Glomerular endothelial cell (primary cell): ENCODE data around the gene TTC39C. TPM values are rescaled to one million over a fixed set of nuclear protein-coding genes. Genes with fewer than 3 reads are reported as not detected.
"Not testable (repeated sequence)": the region's sequence is repeated elsewhere in the genome, so short reads cannot be mapped to it uniquely, and the experiment has no call there.

Experiments
- DNase-seq: peaks from one replicate; pipeline ENCODE4 v3.0.0-alpha.2; 2011; ENCODE audit warnings: low read depth, low spot score; ENCODE audit errors: extremely low read depth
- total RNA-seq: library from RNA; depleted of rRNA; stranded (reverse); fragments of >200 nt; gene quantifications from 2 replicates; pipeline ENCODE4 v1.2.3, GENCODE V29; 2015

TTC39C gene
- total RNA-seq, 1 donor from 2014 or later = 2.3 TPM

DNA sequence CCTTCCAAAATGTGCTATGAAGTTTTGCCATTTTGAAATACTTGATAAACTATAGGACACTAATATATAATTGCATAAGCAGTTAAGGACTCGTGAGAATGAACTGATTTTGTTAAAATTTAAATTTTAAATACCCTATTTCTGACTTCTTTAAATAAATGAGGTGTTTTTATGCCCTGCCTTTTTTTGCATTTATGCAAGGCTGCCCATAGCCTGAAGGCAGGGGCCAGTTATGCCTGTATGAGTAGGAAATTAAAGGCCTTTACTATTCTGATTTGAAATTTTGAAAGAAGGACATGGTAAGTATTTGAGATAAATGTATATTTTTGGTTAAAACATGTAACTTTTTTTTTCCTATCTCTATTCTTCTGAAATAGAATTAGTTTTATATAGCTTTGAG, 33.7 kb downstream of the TTC39C start:
- no peak for DNase-seq

DNA sequence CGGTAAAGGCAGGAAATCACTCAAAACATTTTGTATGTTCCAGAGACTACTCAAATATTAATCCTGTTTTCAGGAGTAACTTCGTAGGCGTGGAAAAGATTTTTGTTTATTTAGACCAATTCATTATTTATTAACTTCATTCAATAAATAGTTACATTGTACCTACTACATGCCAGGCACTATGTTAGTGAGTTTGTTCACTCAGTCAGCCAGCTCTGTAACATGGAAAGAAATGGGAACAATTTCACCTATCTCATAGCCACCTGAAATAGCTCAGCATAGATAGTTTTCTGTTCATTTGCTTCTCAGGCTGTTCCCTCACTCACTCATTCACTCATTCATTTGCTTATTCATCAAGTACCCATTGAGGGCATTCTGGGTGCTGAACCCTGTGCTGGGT, 34.6 kb downstream of the TTC39C start:
- DNase-seq = no peak

DNA sequence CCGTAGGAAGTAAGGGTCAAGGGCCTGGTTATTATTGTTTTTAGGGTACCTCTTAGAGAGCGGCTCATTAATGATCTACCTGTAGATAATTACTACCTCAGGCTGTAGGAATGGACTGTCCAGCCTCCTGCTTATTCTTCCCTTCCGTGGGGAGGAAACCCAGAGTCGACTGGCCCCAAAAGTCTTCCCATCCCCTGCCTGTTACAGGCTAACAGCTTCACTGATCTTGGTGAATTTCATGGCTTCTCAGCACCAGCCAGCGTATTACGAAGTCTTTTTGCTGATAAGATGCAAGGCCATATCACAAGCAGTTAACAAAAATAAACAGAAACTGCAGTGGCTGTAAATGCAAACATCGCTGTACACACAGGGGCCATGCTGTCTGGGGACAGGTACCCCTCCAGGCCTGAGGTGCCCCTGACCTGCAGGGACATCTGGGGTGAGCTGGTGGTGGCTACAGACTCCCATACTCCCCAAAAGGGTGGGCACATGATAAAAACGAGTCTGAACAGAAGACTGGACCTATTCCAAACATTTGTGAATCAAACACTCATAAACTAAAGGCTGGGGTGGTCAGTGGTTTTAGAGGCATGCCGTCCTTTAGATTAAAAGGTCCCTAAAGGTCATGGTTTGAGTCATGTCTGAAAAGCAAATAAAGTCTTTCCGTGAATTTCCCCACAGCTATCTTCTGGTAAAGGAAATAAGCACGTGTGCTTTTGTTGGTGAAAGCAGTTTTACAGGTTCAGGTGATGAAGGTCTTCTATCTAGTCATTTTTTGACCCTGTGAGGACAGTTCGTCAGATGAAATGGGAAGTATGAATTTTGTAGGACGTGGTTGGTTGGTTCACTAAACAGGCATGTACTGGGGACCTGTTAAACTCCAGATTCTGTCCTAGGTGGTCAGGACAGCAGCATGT, 36.7 kb downstream of the TTC39C start:
- no peak for DNase-seq

DNA sequence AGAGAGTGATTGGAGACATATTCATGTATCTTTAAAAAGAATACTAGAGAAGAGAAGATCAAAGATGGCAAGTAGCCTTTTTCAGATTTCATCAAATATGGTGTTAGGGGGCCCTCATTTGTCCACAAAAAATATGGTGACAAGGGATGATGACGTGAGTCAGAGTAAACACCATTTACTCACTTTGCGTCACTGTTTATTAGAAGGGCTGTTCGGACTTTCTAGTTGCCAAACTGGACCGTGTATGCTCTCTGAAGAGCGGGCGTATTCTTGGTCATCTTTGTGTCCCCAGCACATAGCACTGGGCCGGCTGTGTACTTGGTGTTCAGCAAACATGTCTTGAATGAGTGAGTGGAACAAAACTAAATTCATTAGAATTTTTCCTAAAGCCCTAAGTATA, 37.5 kb downstream of the TTC39C start:
- DNase-seq = no peak

DNA sequence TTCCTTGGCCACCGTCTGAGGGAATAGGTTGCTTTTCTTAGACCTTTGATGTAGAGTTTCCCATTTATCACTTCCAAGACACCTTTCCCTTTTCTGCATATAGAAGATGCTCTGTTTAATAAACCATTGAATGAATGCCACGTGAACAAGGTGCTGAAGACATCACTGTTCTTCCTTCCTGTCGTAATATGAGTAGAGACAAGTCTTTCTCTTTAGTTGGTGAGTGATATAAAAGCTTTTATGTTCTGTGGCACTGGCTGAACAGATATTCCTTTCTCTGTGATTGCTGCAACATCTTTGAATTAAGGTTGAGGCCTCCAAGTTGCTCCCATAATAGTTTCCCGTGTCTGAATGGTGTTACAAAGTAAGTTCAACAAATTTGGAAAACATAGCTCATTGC, 38.7 kb downstream of the TTC39C start:
- no peak for DNase-seq

DNA sequence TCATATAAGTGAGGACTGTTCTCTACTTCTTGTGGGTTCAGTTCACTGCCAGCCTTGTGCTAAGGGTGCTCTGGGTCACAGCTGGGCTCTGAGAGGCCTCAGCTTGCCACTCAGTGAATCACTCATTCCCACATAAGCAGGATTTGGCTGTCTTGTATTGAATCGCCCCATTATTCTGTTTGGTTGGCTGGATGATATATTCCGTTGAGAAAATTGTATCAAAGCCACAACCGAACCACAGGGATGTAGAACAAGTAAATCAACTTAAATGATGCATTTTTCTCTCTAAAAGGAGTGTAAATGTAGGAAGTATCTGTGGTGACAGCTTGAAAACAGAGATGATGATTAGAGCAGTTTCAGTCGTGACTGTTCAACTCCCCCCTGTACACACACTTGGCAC, 39.6 kb downstream of the TTC39C start:
- no peak for DNase-seq

DNA sequence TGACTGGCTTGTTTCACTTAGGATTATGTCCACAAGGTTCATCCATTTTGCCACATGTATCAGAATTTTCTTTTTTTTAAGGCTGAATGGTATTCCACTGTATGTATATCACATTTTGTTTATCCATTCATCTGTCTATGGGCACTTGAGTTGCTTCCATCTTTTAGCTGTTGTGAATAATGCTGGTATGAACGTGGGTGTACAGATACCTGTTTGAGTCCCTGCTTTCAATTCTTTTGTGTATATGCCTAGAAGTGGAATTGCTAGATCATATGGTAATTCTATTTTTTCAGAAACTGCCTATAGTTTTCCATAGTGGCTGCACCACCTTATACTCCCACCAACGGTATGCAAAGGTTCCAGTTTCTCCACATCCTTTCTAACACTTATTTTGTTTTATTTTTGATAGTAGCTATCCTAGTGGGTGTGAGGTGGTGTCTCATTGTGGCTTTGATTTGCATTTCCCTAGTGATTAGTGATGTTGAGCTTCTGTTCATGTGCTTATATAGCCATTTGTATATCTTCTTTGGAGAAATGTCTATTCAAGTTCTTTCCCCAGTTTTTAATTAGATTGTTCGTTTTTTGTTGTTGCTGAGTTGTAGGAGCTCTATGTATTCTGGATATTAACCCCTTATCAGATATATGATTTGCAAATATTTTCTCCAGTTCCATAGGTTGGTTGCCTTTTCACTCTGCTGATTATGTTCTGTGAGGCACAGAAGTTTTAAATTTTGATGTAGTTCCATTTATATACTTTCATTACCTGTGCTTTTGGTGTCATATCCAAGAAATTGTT, 40.7 kb downstream of the TTC39C start:
- DNase-seq = no peak

DNA sequence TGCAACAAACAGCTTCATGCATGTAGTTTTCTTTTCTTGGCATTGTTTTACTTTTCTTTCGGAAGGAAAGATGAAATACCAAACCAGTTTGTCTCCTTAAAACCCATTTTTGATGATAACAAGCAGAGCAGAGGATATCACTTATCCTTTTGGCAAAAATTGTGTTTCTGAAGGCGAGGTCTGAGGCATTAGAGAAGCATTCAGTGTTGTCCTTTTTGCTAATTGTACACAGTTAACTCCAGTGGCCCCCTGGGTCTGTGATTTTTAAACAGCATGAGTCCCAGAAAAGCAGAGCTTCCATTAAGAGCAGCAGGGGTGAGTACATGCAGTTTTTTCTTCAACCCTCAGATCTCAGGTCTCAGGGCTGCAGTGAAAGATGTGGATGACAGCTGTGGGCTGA, 41.3 kb downstream of the TTC39C start:
- no peak for DNase-seq

DNA sequence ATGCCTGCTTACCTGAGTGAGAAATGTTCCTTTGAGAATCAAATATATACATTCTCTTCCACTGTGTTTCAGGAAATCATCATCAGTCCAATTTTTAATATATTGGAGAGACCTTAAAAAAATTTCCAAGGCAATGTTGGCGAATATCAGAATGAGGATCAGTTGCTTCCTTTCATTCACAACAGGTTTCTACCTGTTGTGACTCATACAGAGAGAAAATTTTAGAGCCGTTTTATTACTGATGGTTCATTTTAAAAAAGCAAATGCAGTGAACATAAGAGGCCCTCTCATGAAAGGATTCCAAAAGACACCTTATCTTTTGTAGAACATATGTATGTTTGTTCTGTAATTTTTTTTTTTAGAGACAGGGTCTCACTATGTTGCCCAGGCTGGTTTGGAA, 42.0 kb downstream of the TTC39C start:
- no peak for DNase-seq

DNA sequence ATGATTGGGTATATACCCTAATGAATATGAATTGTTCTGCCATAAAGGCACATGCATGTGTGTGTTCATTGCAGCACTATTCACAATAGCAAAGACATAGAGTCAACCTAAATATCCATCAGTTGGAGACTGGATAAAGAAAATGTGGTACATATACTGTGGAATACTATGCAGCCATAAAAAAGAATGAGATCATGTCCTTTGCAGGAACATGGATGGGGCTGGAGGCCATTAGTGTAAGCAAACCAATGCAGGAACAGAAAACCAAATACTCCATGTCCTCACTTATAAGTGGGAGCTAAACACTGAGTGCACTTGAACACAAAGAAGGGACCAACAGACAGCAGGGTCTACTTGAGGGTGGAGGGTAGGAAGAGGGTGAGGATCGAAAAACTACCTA, 43.2 kb downstream of the TTC39C start:
- no peak for DNase-seq

DNA sequence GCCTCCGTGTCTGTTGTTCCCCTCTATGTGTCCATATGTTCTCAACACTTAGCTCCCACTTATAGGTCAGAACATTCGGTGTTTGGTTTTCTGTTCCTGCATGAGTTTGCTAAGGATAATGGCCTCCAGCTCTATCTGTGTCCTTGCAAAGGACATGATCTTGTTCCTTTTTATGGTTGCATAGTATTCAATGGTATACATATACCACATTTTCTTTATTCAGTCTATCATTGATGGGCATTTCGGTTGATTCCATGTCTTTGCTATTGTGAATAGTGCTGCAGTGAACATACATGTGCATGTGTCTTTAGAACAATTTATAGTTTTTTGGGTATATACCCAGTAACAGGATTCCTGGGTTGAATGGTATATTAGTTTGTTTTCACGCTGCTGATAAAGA, 44.8 kb downstream of the TTC39C start:
- not testable (repeated sequence) for DNase-seq

DNA sequence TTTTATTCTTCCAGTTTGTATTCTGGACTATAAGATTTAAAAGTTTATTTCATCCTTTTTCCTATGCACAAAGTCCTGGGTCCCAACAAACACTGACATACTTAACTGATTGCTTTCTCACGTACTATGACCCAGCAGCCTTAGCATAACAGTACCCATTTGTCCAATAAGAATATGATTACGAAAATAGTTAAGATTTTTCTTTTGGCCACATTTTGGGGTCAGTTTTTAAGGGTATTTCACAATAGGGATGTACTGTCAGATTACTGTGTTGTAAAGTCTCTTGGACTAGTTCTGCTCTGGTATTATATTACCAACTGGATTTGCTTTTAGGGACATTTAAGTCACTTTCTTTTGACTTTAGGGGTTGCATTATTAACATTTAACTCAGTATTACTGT, 46.1 kb downstream of the TTC39C start:
- DNase-seq = no peak

DNA sequence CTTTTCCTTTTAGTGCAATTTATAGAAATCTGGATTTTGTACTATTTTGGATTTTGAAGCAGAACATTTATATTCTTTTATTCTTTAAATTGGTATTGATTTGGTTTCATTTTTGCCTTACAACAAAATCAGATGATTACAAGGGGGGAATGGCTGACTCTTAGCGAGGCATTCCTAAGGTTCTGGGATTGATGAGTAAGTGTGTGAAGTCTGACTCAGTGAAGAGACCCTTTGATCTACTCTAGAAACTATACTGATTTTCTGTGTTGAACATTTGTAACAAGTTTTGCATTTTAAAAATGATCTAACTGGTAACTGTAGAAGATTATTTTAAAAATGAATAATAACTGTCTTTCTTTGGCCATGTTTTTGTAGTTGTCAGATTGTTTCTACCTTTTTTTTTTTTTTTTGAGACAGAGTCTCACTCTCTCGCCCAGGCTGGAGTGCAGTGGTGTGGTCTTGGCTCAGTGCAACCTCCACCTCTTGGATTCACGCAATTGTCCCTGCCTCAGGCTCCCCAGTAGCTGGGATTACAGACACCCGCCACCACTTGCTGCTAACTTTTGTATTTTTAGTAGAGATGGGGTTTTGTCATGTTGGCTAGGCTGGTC, 48.7 kb downstream of the TTC39C start:
- no peak for DNase-seq

DNA sequence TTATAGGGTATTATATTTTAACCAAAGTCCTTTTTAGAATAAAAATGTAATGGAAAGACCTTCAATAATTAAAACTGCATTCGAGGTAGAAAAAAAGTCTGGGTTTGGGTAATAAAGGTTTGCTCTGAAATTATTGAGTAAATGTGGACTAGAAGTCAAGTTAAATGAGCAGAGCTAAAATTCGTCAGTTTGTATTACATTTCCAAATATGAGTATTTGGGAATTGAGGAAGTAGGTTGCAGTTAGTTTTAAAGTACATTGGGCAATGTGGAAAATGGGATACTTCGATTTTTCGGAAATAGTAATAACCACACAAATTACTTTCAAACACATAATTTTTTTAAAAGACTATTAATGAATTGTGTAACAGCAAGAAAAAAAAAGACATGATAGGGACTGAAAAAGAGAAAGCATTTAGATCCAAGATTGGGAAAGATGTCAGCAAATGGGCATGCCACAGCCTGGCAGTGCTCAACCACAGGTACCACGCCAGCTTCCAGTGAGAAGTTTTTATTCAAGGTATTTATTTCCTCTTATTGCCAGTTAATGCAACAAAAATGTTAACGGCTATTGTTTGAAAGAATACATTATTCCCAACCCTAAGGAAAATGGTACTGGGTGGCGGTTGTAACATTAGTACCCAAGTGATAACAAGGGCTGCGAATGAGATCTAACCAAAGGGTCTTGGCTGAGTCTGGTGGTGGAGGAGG, 50.0 kb downstream of the TTC39C start:
- DNase-seq = no peak

DNA sequence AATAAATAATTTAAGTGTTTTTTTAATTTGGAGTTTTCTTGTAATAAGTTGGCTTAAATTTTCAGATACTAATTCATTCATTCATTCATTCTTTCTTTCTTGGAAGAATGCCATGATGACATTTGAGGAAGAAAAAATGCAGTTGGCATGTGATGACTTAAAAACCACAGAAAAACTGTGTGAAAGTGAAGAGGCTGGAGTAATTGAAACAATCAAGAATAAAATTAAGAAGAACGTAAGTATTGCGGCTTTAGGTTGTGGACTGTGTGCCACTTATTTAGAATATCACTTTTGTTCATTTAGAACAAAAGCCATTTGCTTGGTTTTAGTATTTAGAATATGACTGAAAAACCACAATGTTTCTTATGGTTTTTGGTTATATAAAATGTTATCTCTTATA, 51.4 kb downstream of the TTC39C start:
- no peak for DNase-seq

DNA sequence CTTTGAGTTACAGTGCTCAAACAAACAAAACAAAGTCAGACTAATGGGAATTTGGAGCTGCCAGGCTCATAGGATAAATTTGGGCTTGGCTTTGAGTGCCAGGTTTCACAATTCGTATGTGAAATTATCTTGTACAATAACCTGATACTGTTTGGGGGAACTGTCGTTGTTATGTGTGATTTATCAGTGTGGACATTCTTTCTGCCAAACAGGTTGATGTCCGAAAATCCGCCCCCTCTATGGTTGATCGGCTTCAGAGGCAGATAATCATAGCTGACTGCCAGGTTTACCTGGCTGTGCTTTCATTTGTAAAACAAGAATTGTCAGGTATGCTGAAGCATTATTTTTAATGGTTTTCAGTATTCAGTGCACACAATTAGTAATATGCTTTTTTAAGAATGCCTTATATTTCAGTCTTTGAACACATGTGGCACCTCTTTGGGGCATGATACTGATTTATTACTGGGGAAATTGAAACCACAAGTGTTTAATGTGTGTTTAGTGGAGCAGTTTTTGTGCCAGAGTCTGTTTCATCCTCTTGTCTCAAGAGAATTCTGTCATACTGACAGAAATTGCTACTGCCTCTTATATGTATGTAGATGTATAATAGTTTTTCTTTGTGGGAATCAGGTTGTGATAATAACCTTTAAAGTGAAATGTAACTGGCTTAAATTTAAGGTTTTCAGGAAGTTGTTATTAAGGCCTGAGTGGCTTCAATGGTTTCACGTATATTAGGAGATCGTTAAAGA, 54.6 kb downstream of the TTC39C start:
- DNase-seq = no peak

DNA sequence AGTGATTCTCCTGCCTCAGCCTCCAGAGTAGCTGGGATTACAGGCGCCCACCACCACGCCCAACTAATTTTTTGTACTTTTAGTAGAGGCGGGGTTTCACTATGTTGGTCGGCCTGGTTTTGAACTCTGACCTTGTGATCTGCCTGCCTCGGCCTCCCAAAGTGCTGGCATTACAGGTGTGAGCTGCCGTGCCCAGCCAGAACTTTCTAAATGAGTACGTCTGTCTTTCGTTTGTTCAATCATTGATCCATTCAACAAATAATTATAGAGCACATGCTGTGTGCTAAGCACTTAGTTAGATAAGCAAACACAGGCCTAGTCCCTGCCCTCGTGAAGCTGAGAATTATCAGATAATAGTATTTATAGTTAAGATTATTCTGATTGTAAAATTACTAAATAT, 56.5 kb downstream of the TTC39C start:
- DNase-seq = no peak

DNA sequence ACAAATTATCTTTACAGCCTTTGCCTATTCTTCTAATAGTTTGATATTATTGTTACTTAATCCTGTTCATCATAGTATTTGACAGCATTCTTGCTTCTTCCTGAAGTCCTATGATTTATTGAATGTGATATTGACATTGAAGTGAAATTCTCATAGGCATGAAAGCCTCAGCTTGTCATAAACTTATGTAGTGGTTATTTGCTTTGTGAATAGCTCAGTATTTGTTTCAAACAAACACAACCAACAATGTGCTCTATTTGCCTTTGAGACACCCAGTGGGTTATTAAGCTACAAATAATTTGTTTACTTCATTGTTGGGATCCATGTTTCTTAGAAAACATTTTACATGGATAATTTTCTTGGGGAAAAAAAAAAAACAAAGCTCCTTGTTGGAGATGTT, 57.2 kb downstream of the TTC39C start:
- DNase-seq = no peak

DNA sequence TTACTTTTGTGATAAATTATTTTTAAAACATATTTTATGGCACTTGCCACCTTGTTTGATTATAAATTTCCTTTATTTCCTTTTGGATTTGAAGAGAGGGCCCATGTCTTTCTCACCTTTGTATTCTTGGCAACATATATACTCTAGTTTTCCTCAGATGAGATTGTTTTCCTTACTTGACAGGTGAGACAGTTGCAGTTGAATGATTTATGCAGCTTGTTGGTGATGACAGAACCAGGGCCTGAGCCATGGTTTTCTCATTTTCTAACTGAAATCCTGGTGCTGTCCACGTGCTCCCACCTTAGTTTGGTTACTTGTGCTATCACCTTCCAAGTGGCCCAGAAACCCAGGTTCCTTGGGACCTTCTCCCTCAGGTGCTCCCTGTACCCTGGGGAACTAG, 58.2 kb downstream of the TTC39C start:
- DNase-seq = no peak

DNA sequence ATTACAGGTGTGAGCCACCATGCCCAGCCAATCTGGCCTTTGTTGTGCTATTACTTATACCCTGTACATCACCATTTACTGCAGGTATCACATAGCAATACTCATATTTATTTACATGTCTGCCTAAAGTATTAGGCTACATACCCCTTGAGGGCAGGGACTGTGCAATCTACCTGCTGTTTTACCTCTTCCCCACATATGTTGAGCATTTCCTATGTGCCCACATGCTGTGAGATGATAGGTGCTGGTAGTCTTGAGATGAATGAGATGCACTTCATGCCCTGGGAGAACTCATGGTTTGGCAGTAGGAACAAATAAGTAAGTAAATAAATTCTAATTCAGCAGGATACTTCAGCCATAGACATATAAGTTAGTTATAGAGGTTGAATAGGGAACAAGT, 59.2 kb downstream of the TTC39C start:
- DNase-seq = no peak
